IPS-11a (cell line): ENCODE results near the gene IGDCC3.
"Not testable (repeated sequence)": the region's sequence is repeated elsewhere in the genome, so short reads cannot be mapped to it uniquely, and the experiment has no call there.

Experiments
- H3K4me3 ChIP-seq: one replicate; pipeline ENCODE4 v1.5.1; 2013; ENCODE audit warnings: low read depth, low read length, control low read depth

Gene IGDCC3

DNA sequence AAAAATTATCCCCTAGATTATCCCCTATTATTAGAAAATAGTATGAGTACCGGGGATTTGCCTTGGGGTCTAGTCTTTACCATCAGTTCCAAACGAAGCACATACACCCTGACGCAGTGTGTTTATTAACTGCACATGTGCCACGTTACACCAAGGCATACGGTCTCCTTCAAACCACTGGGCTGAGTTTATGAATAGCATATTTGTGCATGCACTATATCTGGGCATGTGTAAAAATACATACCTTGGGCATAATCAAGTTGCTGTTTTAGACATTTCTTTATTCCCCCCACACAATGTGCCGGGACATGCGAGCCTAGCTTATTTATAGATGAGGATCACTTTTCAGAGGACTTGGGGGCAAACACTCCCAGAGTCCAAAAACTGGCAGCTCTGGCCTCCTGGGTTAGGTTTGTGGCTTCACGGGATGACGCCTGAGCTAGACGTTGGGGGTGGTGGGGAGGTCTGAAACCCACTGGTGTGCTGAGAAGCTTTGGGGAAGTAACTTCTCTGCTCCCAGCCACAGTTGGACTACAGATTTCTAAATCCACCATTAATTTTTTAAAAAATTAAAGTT, 28.7 kb upstream of the IGDCC3 start:
- H3K4me3 ChIP-seq = no peak overlapping the region

GRCh38 chr15:65405791-65406423, 28.1 kb upstream of the IGDCC3 start:
- no peak overlapping the region for H3K4me3 ChIP-seq

DNA sequence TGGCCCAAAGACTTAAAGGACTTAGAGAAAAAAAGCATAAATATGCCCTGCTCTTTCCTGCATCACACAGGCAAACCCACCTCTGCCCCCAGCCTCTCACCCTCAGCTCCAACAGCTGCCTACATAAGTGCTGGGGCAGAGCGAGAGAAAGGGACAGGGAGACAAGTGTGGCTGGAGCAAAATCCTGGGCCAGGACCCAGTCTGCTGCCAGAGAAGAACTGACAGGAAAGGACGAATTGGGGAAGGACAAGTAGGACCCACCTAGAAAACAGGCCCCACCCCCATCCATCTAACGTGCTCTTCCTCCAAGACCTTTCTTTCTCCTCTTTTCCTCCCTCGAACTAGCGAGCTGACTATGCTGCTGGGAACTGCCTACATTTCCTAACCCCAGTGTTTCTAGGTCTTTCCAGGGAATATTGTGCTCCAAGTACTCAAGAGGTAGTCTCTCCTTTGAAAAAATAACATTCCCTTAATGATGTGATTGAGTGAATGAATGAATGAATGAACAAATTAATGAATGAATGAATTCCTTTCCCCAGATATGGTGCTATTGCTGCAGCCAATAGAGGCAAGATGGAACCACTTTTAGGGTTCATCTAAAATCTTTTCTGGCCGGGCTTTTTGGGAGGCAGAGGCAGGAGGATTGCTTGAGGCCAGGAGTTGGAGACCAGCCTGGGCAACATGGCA, 26.5 kb upstream of the IGDCC3 start:
- no peak overlapping the region for H3K4me3 ChIP-seq

- H3K4me3 ChIP-seq = no peak overlapping the region
Measured at GRCh38 chr15:65402961-65403360, 25.2 kb upstream of the IGDCC3 start.

DNA sequence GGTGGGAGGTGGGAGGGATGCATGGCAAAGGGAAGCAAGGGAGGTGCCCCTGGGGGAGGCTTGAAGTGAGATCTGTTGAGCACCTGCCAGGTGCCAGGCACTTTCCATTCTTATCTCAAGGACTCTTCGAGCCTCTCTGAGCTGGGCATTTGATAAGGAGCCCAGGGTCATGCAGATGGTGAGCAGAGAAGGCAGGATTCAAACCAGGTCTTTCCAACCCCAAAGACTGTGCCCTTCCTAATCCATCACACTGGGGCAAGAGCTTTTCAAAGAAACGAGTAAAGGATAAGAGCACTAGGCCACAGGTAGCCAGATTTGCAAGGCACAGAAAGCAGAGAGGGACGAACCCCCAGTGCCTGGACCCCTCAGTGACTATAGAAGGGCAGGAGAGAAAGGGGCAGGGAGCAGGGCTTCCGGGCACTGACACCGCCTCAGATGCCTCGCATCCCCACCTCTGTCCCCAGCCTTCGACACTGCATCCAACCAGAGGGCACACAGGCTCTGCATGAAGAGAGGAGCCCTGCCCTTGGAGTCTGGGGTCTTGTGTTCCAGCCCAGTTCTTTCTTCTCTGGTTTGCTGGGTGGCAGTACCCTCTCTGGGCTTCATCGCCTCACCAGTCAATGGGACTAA, 23.9 kb upstream of the IGDCC3 start:
- H3K4me3 ChIP-seq = no peak overlapping the region

DNA sequence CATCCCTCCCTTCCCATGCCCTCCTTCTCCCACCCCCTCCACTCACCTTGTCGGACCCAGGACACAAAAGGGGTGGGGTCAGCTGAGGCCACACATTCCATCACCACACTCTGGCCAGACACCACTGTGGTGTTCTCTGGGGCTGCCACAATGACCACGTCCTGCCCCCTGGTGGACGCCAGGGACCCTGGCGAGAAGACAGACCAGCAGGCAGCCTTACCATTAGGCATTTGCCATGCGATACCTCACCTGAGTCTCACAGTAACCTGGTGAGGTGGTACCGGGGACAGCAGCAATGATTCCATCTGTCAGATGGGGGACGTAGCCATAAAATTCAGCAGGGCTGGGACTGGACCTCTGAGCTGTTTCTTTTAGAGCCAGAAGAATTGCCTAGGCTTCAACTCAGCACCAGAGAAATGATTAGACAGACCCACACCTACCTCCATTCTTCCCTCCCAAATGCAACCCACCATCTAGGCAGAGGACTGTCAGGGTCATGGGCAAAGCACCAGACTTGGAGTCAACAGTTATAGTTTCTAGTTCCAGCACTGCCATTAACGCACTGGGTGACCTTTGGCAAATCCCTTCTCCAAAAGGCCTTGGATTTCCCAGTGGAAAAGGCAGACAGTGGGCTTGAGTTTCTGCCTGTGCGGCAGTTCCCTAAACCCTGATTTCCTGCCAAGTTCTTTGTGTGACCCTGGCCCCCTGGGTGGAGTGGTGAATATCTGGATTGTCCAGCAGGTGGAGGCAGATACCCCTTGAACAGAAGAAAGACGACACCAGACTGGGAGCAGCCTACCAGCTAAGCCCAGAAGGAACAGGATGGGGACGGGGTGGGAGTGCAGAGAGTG, 23.2 kb upstream of the IGDCC3 start:
- H3K4me3 ChIP-seq = no peak overlapping the region

GRCh38 chr15:65399997-65400396, 22.2 kb upstream of the IGDCC3 start:
- H3K4me3 ChIP-seq = no peak overlapping the region

DNA sequence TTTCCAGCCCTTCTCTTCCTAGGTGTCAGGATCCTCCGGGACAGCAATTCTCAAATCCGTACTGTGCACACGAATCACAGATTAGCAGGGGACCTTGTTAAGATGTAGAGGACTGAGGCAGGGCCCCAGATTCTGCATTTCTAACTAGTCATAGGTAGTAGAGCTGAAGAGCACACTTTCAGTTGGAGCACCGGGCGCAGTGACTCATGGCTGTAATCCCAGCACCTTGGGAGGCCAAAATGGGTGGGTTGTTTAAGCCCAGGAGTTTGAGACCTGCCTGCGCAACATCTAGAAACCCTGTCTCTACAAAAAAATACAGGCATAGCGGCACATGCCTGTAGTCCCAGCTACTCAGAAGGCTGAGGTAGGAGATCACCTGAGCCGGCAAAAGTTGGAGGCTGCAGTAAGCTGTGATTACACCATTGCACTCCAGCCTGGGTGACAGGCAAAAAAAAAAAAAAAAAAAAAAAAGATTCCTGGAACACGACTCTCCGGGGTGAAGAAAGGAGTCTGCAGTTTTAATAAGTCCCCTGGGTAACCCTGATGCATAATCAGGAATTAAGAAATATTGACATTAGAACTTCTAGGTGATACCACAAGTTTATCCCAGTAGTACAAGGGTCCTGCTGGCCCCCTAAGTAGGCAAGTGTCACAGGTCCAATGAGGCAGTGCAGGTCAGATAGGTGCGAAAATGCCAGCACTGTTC, 21.4 kb upstream of the IGDCC3 start:
- H3K4me3 ChIP-seq = no peak overlapping the region

GRCh38 chr15:65398486-65398885, 20.7 kb upstream of the IGDCC3 start:
- not testable (repeated sequence) for H3K4me3 ChIP-seq

- H3K4me3 ChIP-seq = peak overlapping the region; percentile 20
Measured at GRCh38 chr15:65396965-65397317, 19.1 kb upstream of the IGDCC3 start.

DNA sequence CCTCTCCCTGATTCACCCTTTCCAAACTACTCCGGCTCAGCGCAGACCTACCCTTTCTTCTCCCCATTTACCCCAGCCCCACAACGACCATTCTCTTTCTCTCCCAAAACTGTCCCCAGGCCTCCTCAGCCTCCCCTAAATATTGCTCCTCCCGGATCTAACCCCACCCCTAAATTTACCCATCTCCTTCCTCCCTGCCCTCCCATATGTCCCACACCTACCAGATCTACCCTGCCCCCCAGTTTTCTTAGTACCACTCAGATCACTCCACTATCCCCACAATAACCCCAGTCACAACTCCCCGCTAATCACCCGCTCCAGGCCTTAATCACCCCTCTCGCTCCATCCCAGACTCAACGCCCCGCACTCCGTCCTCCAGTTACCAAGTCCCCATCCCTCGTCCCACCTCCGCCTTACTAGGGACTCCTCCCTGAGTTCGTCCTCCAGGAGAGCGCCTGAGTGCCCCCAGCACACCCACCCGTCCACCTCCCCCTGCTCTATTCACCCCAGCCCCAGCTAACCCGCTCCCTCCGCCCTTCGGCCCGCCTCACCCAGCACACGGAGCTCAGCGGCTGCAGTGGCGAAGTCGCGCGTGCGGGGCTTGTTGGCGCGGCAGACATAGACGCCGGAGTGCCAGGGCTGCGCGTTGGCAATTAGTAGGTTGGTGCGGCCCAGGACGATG, 18.6 kb upstream of the IGDCC3 start:
- H3K4me3 ChIP-seq = peak overlapping the region; percentile 20

DNA sequence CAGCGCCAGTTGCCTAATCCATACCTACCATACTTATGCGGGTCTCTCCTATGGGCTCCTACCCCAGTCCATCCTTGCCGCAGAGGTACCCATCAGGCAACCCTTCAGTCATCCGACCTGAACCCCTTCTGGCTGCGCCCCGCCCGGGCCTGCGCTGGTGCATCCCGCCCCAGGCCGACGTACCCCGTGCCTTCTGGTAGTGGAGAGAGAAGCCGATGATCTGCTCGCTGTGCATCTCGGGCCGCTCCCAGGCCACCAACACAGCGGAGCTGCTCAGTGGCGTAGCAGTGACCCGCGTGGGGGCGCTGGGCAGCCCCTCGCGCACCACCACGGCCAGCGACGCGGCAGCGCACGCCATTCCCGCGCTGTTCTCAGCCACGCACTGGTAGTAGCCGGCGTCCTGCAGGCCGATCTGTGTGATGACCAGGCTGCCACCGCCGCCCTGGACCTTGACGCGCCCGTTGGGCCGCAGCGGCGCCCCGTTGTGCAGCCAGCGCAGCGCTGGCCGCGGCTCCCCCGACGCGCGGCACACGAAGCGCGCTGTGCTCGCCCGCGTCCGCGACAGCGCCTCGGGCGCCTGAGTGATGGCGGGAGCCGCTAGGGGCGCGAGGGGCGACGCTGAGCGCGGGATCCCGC, 17.9 kb upstream of the IGDCC3 start:
- peak overlapping the region; percentile 20 for H3K4me3 ChIP-seq

- no peak overlapping the region for H3K4me3 ChIP-seq
Measured at GRCh38 chr15:65394936-65395335, 17.1 kb upstream of the IGDCC3 start.

- no peak overlapping the region for H3K4me3 ChIP-seq
Measured at GRCh38 chr15:65394280-65394789, 16.5 kb upstream of the IGDCC3 start.

GRCh38 chr15:65393557-65393956, 15.8 kb upstream of the IGDCC3 start:
- no peak overlapping the region for H3K4me3 ChIP-seq

DNA sequence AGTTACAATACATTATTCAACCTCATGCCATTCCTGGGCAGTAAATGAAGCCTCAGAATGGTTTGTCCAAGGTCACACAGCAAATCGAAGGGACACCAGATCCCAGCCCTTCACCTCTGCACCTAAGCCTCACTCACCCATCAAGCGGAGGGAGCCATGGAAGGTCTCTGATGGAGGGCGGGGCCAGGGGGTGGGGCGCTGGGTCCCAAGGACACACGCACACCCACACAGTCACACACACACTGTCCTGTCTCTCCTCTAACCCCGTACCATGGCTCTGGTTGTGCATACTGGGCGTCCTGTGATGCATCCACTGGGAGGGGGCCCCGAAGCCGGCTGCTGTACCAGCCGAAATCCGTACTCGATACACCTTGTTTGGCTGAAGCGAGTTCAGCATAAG, 15.3 kb upstream of the IGDCC3 start:
- H3K4me3 ChIP-seq = no peak overlapping the region

GRCh38 chr15:65392368-65392767, 14.6 kb upstream of the IGDCC3 start:
- H3K4me3 ChIP-seq = no peak overlapping the region

GRCh38 chr15:65391732-65392131, 13.9 kb upstream of the IGDCC3 start:
- H3K4me3 ChIP-seq = no peak overlapping the region

DNA sequence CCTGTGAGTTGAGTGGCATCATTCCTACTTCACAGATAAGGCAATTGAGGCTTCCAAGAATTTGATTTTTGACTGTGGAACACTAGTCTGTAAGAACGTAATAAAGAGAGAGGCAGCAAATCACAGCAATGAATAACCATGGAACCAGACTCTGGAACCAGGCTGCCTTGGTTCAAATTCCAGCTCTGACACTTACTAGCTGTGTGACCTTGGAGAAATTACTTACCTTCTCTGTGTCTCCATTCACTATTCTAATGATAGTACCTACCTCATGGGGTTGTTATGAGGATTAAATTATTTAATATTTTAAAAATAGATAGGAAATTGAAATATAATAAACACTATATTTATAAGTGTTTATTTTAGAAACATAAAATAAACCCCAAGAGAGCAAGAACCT, 12.6 kb upstream of the IGDCC3 start:
- H3K4me3 ChIP-seq = no peak overlapping the region
